Left colon (tissue), 2 donors: ENCODE results near the gene MTERF4. TPM values are rescaled to one million over a fixed set of nuclear protein-coding genes. Genes with fewer than 3 reads are reported as not detected.

ENCODE experiments used
- total RNA-seq, 2 donors: library from RNA; stranded (reverse); fragmentation: NEBNext Ultra II Directional; extraction: Animal tissue kit (Norgen Biotek cat#: 25700); gene quantifications; one replicate each; pipeline ENCODE4 v1.2.1, GENCODE V29; 2021
- donor health status: DM: no; HTN: no; CAD: no.
- donor health status: DM: yes; HTN: yes; CAD: no.

The MTERF4 gene
- total RNA-seq, 2 donors from 2014 or later, result 27.7 to 28.7 TPM

Other genes starting within 250 kb of the MTERF4 start
- gene AGXT, start 233.5 kb downstream of the MTERF4 start, total RNA-seq, result 1 to 10 TPM in 1 of 2 donors, under 1 TPM in 1; 0.59 to 3.0 TPM
- gene MAB21L4, start 206.1 kb downstream of the MTERF4 start, total RNA-seq, result 10 to 100 TPM in 1 of 2 donors, 1 to 10 TPM in 1; 4.5 to 11.8 TPM
- gene CROCC2, start 196.0 kb downstream of the MTERF4 start, total RNA-seq, result under 1 TPM in 1 of 2 donors, not detected in 1; 0.06 TPM
- 10 to 100 TPM in 1 of 2 donors, 1 to 10 TPM in 1; 9.4 to 10.1 TPM for gene SNED1, start 103.7 kb downstream of the MTERF4 start, total RNA-seq
- gene PASK, start 47.2 kb upstream of the MTERF4 start, total RNA-seq, result 10 to 100 TPM; 12.3 to 14.8 TPM
- gene PPP1R7, start 48.2 kb upstream of the MTERF4 start, total RNA-seq, result 10 to 100 TPM; 56.0 to 58.7 TPM
- gene ANO7, start 86.4 kb upstream of the MTERF4 start, total RNA-seq, result 100 to 1,000 TPM in 1 of 2 donors, 10 to 100 TPM in 1; 75.4 to 114 TPM
- gene HDLBP, start 213.4 kb upstream of the MTERF4 start, total RNA-seq, result 100 to 1,000 TPM; 390 to 417 TPM
- 100 to 1,000 TPM; 245 to 254 TPM for gene SEPTIN2, start 213.6 kb upstream of the MTERF4 start, total RNA-seq